Fibroblast of skin of right quadriceps (primary cell): ENCODE data around the gene ZFP90.

Source experiments
- DNase-seq: peaks from one replicate; pipeline ENCODE4 v3.0.0-alpha.2; 2013

The ZFP90 gene

GRCh38 chr16:68592466-68593337, 53.6 kb downstream of the ZFP90 start:
- no peak for DNase-seq

- DNase-seq = no peak
These were observed 57.2 kb downstream of the ZFP90 start for GRCh38 chr16:68596266-68596665.

- DNase-seq = no peak
These were observed 60.5 kb downstream of the ZFP90 start for GRCh38 chr16:68599586-68599985.

DNA sequence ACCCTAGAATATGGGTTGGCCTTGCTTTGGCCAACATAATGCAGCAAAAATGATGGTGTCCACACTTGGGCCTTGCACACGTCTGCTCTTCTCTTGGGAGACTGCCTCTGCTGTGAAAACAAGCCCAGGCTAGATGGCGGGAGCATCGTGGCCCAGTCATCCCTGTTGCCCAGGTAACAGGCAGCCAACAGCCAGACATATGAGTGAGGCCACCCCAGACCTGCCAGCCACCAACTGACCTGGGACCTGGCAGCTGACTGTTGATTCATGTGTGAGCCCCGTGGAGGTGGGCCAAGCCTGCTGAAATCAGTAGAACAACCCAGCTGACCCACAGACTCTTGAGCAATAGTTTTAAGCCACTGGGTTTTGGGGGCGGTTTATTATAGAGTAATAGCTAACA, 66.7 kb downstream of the ZFP90 start:
- DNase-seq = no peak

DNA sequence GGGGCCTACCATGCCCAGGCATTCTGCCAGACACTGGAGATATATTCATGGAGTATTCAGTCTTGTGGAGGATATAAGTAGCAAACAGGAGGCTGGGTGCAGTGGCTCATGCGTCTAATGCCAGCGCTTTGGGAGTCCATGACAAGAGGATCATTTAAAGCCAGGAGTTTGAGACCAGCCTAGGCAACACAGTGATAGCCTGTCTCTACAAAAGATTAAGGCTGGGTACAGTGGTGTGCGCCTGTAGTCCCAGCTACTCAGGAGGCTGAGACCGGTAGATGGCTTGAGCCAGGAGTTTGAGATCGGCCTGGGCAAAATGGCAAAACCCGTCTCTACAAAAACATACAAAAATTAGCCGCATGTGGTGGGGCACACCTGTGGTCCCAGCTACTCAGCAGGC, 68.4 kb downstream of the ZFP90 start:
- no peak for DNase-seq

- no peak for DNase-seq
These were observed 69.2 kb downstream of the ZFP90 start for GRCh38 chr16:68608330-68608729.

DNA sequence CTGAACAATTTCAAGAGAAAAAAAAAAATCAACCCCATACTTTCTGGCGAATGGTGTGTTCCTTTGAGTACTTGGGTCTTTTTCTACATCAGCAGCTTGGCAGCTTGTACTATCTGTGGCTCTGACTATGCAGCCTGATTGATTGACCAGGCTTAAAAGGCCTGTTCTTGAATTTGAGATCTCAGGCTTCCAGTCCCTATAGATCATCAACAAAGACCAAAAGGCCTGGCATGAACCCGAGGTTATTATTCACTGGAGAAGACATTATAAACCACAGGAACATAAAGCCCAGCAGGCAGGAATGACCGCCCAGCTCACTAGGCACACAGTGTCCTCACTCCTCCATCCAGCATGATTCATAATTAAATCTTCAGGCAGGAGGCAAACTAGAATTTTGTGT, 73.9 kb downstream of the ZFP90 start:
- no peak for DNase-seq

- no peak for DNase-seq
These were observed 78.6 kb downstream of the ZFP90 start for GRCh38 chr16:68617734-68618133.
